ENCODE data around the gene MICU2. TPM values are rescaled to one million over a fixed set of nuclear protein-coding genes. Genes with fewer than 3 reads are reported as not detected.
A peak's percentile ranks its signal among the peaks of the same experiment; 100 is the strongest.

Gene MICU2
- total and polyA plus RNA-seq, 3 donors from 2014 or later: 43.2 to 98.9 (median 81.1) TPM

GRCh38 chr13:21461131-21461530 is 142.8 kb downstream of the MICU2 start:
- intact Hi-C loops (cut with DNase I; ENCODE audit: low total_unique reads): no loop called here
- Histone ChIP-seq H3K36me3 (ENCODE audit: low read depth, missing control alignments) (no peaks in the 10 kb centered on the region), H3K4me3 (no peak overlapping the region), H3K4me1 (peaks cover 5% of the 10 kb centered on the region), H3K9me3 (no peaks in the 10 kb centered on the region), H3K27ac (no peak overlapping the region), H3K27me3 (no peaks in the 10 kb centered on the region)
- no peak for TF ChIP-seq CTCF (IDR thresholded peaks at IDR 0.05)
- TF ChIP-seq POLR2A (IDR thresholded peaks at IDR 0.05): no peak
- no peak for DNase-seq
- 68 to 100% methylated on average over 1 to 3 of the region's 3 CpGs for whole genome bisulfite sequencing, 2 donors

- peak; percentile 92 for DNase-seq
- 0 to 1% methylated on average over 7 to 83 of the region's 107 CpGs for WGBS, 2 donors
- Histone ChIP-seq H3K27me3 (no peaks in the 10 kb centered on the region), H3K36me3 (ENCODE audit: low read depth, missing control alignments) (no peaks in the 10 kb centered on the region), H3K9me3 (no peaks in the 10 kb centered on the region), H3K4me1 (peaks cover 5% of the 10 kb centered on the region), H3K4me3 (peak within 1 kb of the TSS; percentile 100), H3K27ac (peak within 1 kb of the TSS; percentile 96)
- TF ChIP-seq CTCF (IDR thresholded peaks at IDR 0.05): no peak
- TF ChIP-seq POLR2A (IDR thresholded peaks at IDR 0.05): no peak
- intact Hi-C loops (cut with DNase I; ENCODE audit: low total_unique reads): no loop called here
Observed at GRCh38 chr13:21458813-21459701, 144.9 kb downstream of the MICU2 start, which contains the start of gene ZDHHC20. TSS of gene ZDHHC20 (minus strand) at chr13:21459303. CDS start at chr13:21459171, 132 bp downstream.

- Histone ChIP-seq H3K4me3 (peak overlapping the region; percentile 100), H3K36me3 (ENCODE audit: low read depth, missing control alignments) (no peaks in the 10 kb centered on the region), H3K9me3 (no peaks in the 10 kb centered on the region), H3K4me1 (peaks cover 5% of the 10 kb centered on the region), H3K27ac (peak overlapping the region; percentile 96), H3K27me3 (no peaks in the 10 kb centered on the region)
- TF ChIP-seq CTCF (IDR thresholded peaks at IDR 0.05) (no peak), POLR2A (IDR thresholded peaks at IDR 0.05) (no peak)
- peak; percentile 67 for DNase-seq
- intact Hi-C loops (cut with DNase I; ENCODE audit: low total_unique reads): no loop called here
- 0% methylated on average over 16 of the region's 16 CpGs for WGBS, 2 donors
Observed at GRCh38 chr13:21458451-21458812, 145.5 kb downstream of the MICU2 start.

GRCh38 chr13:21453387-21454081 is 150.4 kb downstream of the MICU2 start:
- 88 to 95% methylated on average over 6 of the region's 6 CpGs for WGBS, 2 donors
- DNase-seq: no peak
- no peaks in the 10 kb centered on the region for H3K9me3 ChIP-seq
- TF ChIP-seq CTCF (IDR thresholded peaks at IDR 0.05) (no peak), POLR2A (IDR thresholded peaks at IDR 0.05) (no peak)
- no peaks in the 10 kb centered on the region for H3K27me3 ChIP-seq
- intact Hi-C loops (cut with DNase I; ENCODE audit: low total_unique reads): no loop called here
- H3K4me1 ChIP-seq: peaks cover 5% of the 10 kb centered on the region
- H3K36me3 ChIP-seq (ENCODE audit: low read depth, missing control alignments): no peaks in the 10 kb centered on the region
- H3K27ac ChIP-seq: no peak overlapping the region
- H3K4me3 ChIP-seq: no peak overlapping the region
